ENCODE results near the gene CYB5R4. TPM values are rescaled to one million over a fixed set of nuclear protein-coding genes. Genes with fewer than 3 reads are reported as not detected.
A peak's percentile ranks its signal among the peaks of the same experiment; 100 is the strongest.
"Not testable (repeated sequence)": the region's sequence is repeated elsewhere in the genome, so short reads cannot be mapped to it uniquely, and the experiment has no call there.

Gene CYB5R4
- total RNA-seq, 3 donors from 2014 or later, result 25.8 to 30.9 (median 27.7) TPM

GRCh38 chr6:83875843-83876242 lies 16.4 kb downstream of the CYB5R4 start:
- Mint-ChIP-seq H3K4me3 (no peak overlapping the region), H3K4me1 (ENCODE audit: low read depth) (peaks cover 48% of the 10 kb centered on the region), H3K36me3 (ENCODE audit: insufficient read depth) (peaks cover 9% of the 10 kb centered on the region), H3K9me3 (no peaks in the 10 kb centered on the region), H3K27me3 (ENCODE audit: low read depth) (no peaks in the 10 kb centered on the region)
- ATAC-seq (no peak), DNase-seq (no peak)

- Mint-ChIP-seq H3K4me1 (ENCODE audit: low read depth) (peaks cover 29% of the 10 kb centered on the region), H3K27me3 (ENCODE audit: low read depth) (no peaks in the 10 kb centered on the region)
- no peak for DNase-seq
Observed at GRCh38 chr6:83878902-83879644, 19.6 kb downstream of the CYB5R4 start.

GRCh38 chr6:83879746-83880145 lies 20.3 kb downstream of the CYB5R4 start:
- Mint-ChIP-seq H3K4me3 (no peak overlapping the region), H3K36me3 (ENCODE audit: insufficient read depth) (no peaks in the 10 kb centered on the region), H3K9me3 (no peaks in the 10 kb centered on the region), H3K4me1 (ENCODE audit: low read depth) (peaks cover 32% of the 10 kb centered on the region), H3K27me3 (ENCODE audit: low read depth) (no peaks in the 10 kb centered on the region)
- no peak for ATAC-seq
- no peak for DNase-seq

More at GRCh38 chr6:83878902-83879644, 19.6 kb downstream of the CYB5R4 start:
- Mint-ChIP-seq H3K36me3 (ENCODE audit: insufficient read depth) (peaks cover 3% of the 10 kb centered on the region), H3K9me3 (no peaks in the 10 kb centered on the region), H3K4me3 (no peak overlapping the region)
- no peak for ATAC-seq

- Mint-ChIP-seq H3K4me1 (ENCODE audit: low read depth) (peaks cover 19% of the 10 kb centered on the region), H3K27me3 (ENCODE audit: low read depth) (no peaks in the 10 kb centered on the region), H3K9me3 (no peaks in the 10 kb centered on the region), H3K4me3 (no peak overlapping the region), H3K36me3 (ENCODE audit: insufficient read depth) (no peaks in the 10 kb centered on the region)
- ATAC-seq, result no peak
- DNase-seq, result no peak
Observed at GRCh38 chr6:83883240-83883639, 23.8 kb downstream of the CYB5R4 start.

GRCh38 chr6:83884523-83884922 lies 25.0 kb downstream of the CYB5R4 start:
- Mint-ChIP-seq H3K4me1 (ENCODE audit: low read depth) (peaks cover 15% of the 10 kb centered on the region), H3K4me3 (no peak overlapping the region), H3K27me3 (ENCODE audit: low read depth) (no peaks in the 10 kb centered on the region), H3K9me3 (no peaks in the 10 kb centered on the region), H3K36me3 (ENCODE audit: insufficient read depth) (no peaks in the 10 kb centered on the region)
- ATAC-seq (peak; percentile 58 to 59), DNase-seq (no peak)

- Mint-ChIP-seq H3K4me3 (no peak overlapping the region), H3K4me1 (ENCODE audit: low read depth) (peaks cover 12% of the 10 kb centered on the region), H3K27me3 (ENCODE audit: low read depth) (no peaks in the 10 kb centered on the region), H3K9me3 (no peaks in the 10 kb centered on the region), H3K36me3 (ENCODE audit: insufficient read depth) (peaks cover 3% of the 10 kb centered on the region)
- ATAC-seq, result no peak
- DNase-seq, result no peak
Observed at GRCh38 chr6:83885984-83886383, 26.5 kb downstream of the CYB5R4 start.

GRCh38 chr6:83889621-83890020 lies 30.1 kb downstream of the CYB5R4 start:
- H3K27me3 Mint-ChIP-seq (ENCODE audit: low read depth), result no peaks in the 10 kb centered on the region
- H3K4me3 Mint-ChIP-seq, result no peak overlapping the region
- peaks cover 18% of the 10 kb centered on the region for H3K4me1 Mint-ChIP-seq (ENCODE audit: low read depth)

GRCh38 chr6:83890520-83890919 lies 31.0 kb downstream of the CYB5R4 start:
- Mint-ChIP-seq H3K27me3 (ENCODE audit: low read depth) (no peaks in the 10 kb centered on the region), H3K36me3 (ENCODE audit: insufficient read depth) (peaks cover 21% of the 10 kb centered on the region), H3K9me3 (no peaks in the 10 kb centered on the region), H3K4me3 (no peak overlapping the region), H3K4me1 (ENCODE audit: low read depth) (peaks cover 18% of the 10 kb centered on the region)
- no peak for DNase-seq
- no peak for ATAC-seq

More at GRCh38 chr6:83889621-83890020, 30.1 kb downstream of the CYB5R4 start:
- peaks cover 15% of the 10 kb centered on the region for H3K36me3 Mint-ChIP-seq (ENCODE audit: insufficient read depth)
- ATAC-seq, result no peak
- H3K9me3 Mint-ChIP-seq, result no peaks in the 10 kb centered on the region
- no peak for DNase-seq

- no peaks in the 10 kb centered on the region for H3K27me3 Mint-ChIP-seq (ENCODE audit: low read depth)
- peaks cover 30% of the 10 kb centered on the region for H3K36me3 Mint-ChIP-seq (ENCODE audit: insufficient read depth)
- peaks cover 18% of the 10 kb centered on the region for H3K4me1 Mint-ChIP-seq (ENCODE audit: low read depth)
- ATAC-seq, result no peak
- H3K4me3 Mint-ChIP-seq, result no peak overlapping the region
- no peaks in the 10 kb centered on the region for H3K9me3 Mint-ChIP-seq
- no peak for DNase-seq
Observed at GRCh38 chr6:83891586-83891985, 32.1 kb downstream of the CYB5R4 start.

GRCh38 chr6:83893024-83893423 lies 33.5 kb downstream of the CYB5R4 start:
- peaks cover 18% of the 10 kb centered on the region for H3K4me1 Mint-ChIP-seq (ENCODE audit: low read depth)
- H3K4me3 Mint-ChIP-seq, result no peak overlapping the region
- no peaks in the 10 kb centered on the region for H3K9me3 Mint-ChIP-seq
- ATAC-seq, result no peak
- DNase-seq, result no peak
- H3K36me3 Mint-ChIP-seq (ENCODE audit: insufficient read depth), result peaks cover 39% of the 10 kb centered on the region
- no peaks in the 10 kb centered on the region for H3K27me3 Mint-ChIP-seq (ENCODE audit: low read depth)

GRCh38 chr6:83897094-83897493 lies 37.6 kb downstream of the CYB5R4 start:
- ATAC-seq; H3K27me3 Mint-ChIP-seq (ENCODE audit: low read depth); H3K4me3 Mint-ChIP-seq; H3K9me3 Mint-ChIP-seq; DNase-seq: not testable (repeated sequence)
- H3K36me3 Mint-ChIP-seq (ENCODE audit: insufficient read depth), result peaks cover 47% of the 10 kb centered on the region
- H3K4me1 Mint-ChIP-seq (ENCODE audit: low read depth), result peaks cover 11% of the 10 kb centered on the region

GRCh38 chr6:83901624-83902023 lies 42.1 kb downstream of the CYB5R4 start:
- H3K36me3 Mint-ChIP-seq (ENCODE audit: insufficient read depth), result peaks cover 47% of the 10 kb centered on the region
- ATAC-seq, result no peak
- no peak overlapping the region for H3K4me3 Mint-ChIP-seq
- H3K9me3 Mint-ChIP-seq, result peaks cover 34% of the 10 kb centered on the region
- no peak for DNase-seq
- peaks cover 20% of the 10 kb centered on the region for H3K4me1 Mint-ChIP-seq (ENCODE audit: low read depth)
- no peaks in the 10 kb centered on the region for H3K27me3 Mint-ChIP-seq (ENCODE audit: low read depth)

GRCh38 chr6:83904395-83904794 lies 44.9 kb downstream of the CYB5R4 start:
- Mint-ChIP-seq H3K4me1 (ENCODE audit: low read depth) (peaks cover 33% of the 10 kb centered on the region), H3K27me3 (ENCODE audit: low read depth) (no peaks in the 10 kb centered on the region), H3K36me3 (ENCODE audit: insufficient read depth) (peaks cover 44% of the 10 kb centered on the region), H3K9me3 (peaks cover 39% of the 10 kb centered on the region), H3K4me3 (no peak overlapping the region)
- DNase-seq, result no peak
- ATAC-seq, result no peak

GRCh38 chr6:83905648-83906047 lies 46.2 kb downstream of the CYB5R4 start:
- DNase-seq (no peak), ATAC-seq (no peak)
- no peaks in the 10 kb centered on the region for H3K27me3 Mint-ChIP-seq (ENCODE audit: low read depth)
- H3K4me1 Mint-ChIP-seq (ENCODE audit: low read depth), result peaks cover 29% of the 10 kb centered on the region
- no peak overlapping the region for H3K4me3 Mint-ChIP-seq
- peaks cover 47% of the 10 kb centered on the region for H3K36me3 Mint-ChIP-seq (ENCODE audit: insufficient read depth)
- H3K9me3 Mint-ChIP-seq, result peaks cover 39% of the 10 kb centered on the region

GRCh38 chr6:83907623-83908390 lies 48.3 kb downstream of the CYB5R4 start:
- H3K27me3 Mint-ChIP-seq (ENCODE audit: low read depth); H3K4me3 Mint-ChIP-seq; ATAC-seq; DNase-seq: not testable (repeated sequence)
- Mint-ChIP-seq H3K9me3 (peaks cover 24% of the 10 kb centered on the region), H3K4me1 (ENCODE audit: low read depth) (peaks cover 23% of the 10 kb centered on the region), H3K36me3 (ENCODE audit: insufficient read depth) (peaks cover 44% of the 10 kb centered on the region)
